Stimulated activated CD8-positive, alpha-beta memory T cell treated with anti-CD3 and anti-CD28 coated beads, Interleukin-4, amount 100 ng/mL, for 1 hour (primary cell): ENCODE results near the gene ZNF821.
"Not testable (repeated sequence)": the region's sequence is repeated elsewhere in the genome, so short reads cannot be mapped to it uniquely, and the experiment has no call there.

Source experiments
- DNase-seq, 2 donors: peaks; one replicate each; pipeline ENCODE4 v3.0.0-alpha.2; 2020; ENCODE audit warnings: low read depth in 2 of 2, low spot score in 1 of 2

ZNF821 gene

DNA sequence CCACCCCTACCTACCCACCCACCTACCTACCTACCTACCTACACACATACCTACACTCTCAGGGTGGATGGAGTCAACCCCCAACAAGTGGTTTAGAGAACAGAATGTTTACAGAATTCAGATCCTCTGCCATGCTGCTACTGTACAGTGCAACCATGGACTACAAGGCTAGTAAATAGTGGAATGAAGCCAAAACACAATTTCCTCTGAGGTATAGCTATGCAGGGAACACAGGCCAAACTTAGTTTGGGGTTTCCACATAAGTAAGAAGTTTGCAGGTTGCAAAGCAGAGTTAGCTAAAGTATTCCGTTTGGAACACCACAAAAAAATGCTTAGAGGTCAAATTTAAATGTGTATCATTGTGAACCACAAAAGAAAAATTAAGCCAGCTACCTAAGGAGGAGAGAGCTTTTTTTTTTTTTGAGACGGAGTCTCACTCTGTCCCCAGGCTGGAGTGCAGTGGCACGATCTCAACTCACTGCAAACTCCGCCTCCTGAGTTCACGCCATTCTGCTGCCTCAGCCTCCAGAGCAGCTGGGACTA is 72.7 kb downstream of the ZNF821 start:
- DNase-seq = no peak

- not testable (repeated sequence) for DNase-seq
These were observed 73.8 kb downstream of the ZNF821 start for GRCh38 chr16:71810155-71810530.
